Breast epithelium (tissue), 4 donors: ENCODE results near the gene DCHS2. TPM values are rescaled to one million over a fixed set of nuclear protein-coding genes. Genes with fewer than 3 reads are reported as not detected.

Source experiments
- DNase-seq, 2 donors: peaks; one replicate each; pipeline ENCODE4 v3.0.0-alpha.2; 2019; ENCODE audit warnings: low spot score in 2 of 2
- H3K27ac ChIP-seq, 2 donors: fragments of 200-600 bp; sonication (generic) in 1 of 2; one replicate each; pipeline ENCODE4 v1.5.1; 2016 to 2019; ENCODE audit warnings: mild to moderate bottlenecking in 1 of 2
- H3K27me3 ChIP-seq, 2 donors: fragments of 200-600 bp; sonication (generic) in 1 of 2; one replicate each; pipeline versions ENCODE4 v1.5.1 to v1.6.0; 2017 to 2019; ENCODE audit warnings: control low read depth in 1 of 2, mild to moderate bottlenecking in 1 of 2
- H3K36me3 ChIP-seq: fragments of 200-600 bp; one replicate; pipeline ENCODE4 v1.5.1; 2019
- H3K4me1 ChIP-seq, 2 donors: fragments of 200-600 bp; sonication (generic); one replicate each; pipeline ENCODE4 v1.5.1; 2016 to 2019; ENCODE audit warnings: control low read depth in 1 of 2
- H3K4me3 ChIP-seq, 3 donors: fragments of 200-600 bp; sonication (generic); 1 replicate in 2 of 3; 2 replicates in 1 of 3; pipeline ENCODE4 v1.5.1; 2016 to 2019; ENCODE audit warnings: mild to moderate bottlenecking in 3 of 3, moderate library complexity in 2 of 3
- H3K9me3 ChIP-seq, 2 donors: fragments of 200-600 bp; sonication (generic) in 1 of 2; one replicate each; pipeline ENCODE4 v1.5.1; 2016 to 2019; ENCODE audit warnings: control low read depth in 1 of 2
- CTCF ChIP-seq, 3 donors: fragments of 450-650 bp; IDR thresholded peaks; one replicate each; pipeline ENCODE4 v1.5.1; 2016 to 2017; ENCODE audit warnings: antibody characterized with exemption in 3 of 3, mild to moderate bottlenecking in 3 of 3, moderate library complexity in 3 of 3
- POLR2A ChIP-seq: fragments of 450-650 bp; IDR thresholded peaks from one replicate; pipeline ENCODE4 v1.6.1; 2016; ENCODE audit warnings: antibody characterized with exemption, mild to moderate bottlenecking, moderate library complexity
- POLR2AphosphoS5 ChIP-seq, 3 donors: sonication (generic); formaldehyde crosslinking; IDR thresholded peaks; one replicate each; pipeline ENCODE4 v1.6.1; 2017; ENCODE audit warnings: antibody characterized with exemption in 3 of 3
- intact Hi-C: fragments of 100-400 bp; cut with DNase I; formaldehyde crosslinking; loops from one replicate; pipeline ENCODE4 v1.15.1; 2023; ENCODE audit warnings: low total_unique reads
- total RNA-seq, 3 donors: library from RNA; depleted of rRNA; stranded (reverse); fragments of >200 nt; gene quantifications; one replicate each; pipeline ENCODE4 v1.1.0, GENCODE V29; 2016

DCHS2 gene
- total RNA-seq, 3 donors from 2014 or later = 2.8 to 5.2 TPM; not detected in 1

GRCh38 chr4:154368060-154368459, 123.5 kb downstream of the DCHS2 start:
- Histone ChIP-seq H3K4me3 (no peak overlapping the region), H3K27ac (peak overlapping the region in 1 of 2 donors; percentile 37), H3K27me3 (no peaks in the 10 kb centered on the region), H3K36me3 (no peaks in the 10 kb centered on the region), H3K4me1 (no peaks in the 10 kb centered on the region), H3K9me3 (no peaks in the 10 kb centered on the region)
- DNase-seq = no peak
- intact Hi-C loops = no loop called here
- no peak for TF ChIP-seq CTCF (IDR thresholded peaks at IDR 0.05)
- no peak for TF ChIP-seq POLR2AphosphoS5 (IDR thresholded peaks at IDR 0.05)
- no peak for TF ChIP-seq POLR2A

GRCh38 chr4:154367659-154368058, 123.9 kb downstream of the DCHS2 start:
- H3K27ac ChIP-seq = peak overlapping the region; percentile 37 to 66

GRCh38 chr4:154366956-154367355, 124.6 kb downstream of the DCHS2 start:
- Histone ChIP-seq H3K4me3 (no peak overlapping the region), H3K4me1 (no peaks in the 10 kb centered on the region), H3K27ac (peak overlapping the region; percentile 37 to 66), H3K36me3 (no peaks in the 10 kb centered on the region), H3K27me3 (no peaks in the 10 kb centered on the region), H3K9me3 (no peaks in the 10 kb centered on the region)
- peak; percentile 53 to 56 for DNase-seq
- intact Hi-C loops = no loop called here
- TF ChIP-seq CTCF (IDR thresholded peaks at IDR 0.05) = no peak
- peak in 1 of 3 donors; percentile 33 for TF ChIP-seq POLR2AphosphoS5 (IDR thresholded peaks at IDR 0.05)
- no peak for TF ChIP-seq POLR2A

More at GRCh38 chr4:154367659-154368058, 123.9 kb downstream of the DCHS2 start:
- Histone ChIP-seq H3K4me3 (no peak overlapping the region), H3K36me3 (no peaks in the 10 kb centered on the region), H3K4me1 (no peaks in the 10 kb centered on the region), H3K27me3 (no peaks in the 10 kb centered on the region), H3K9me3 (no peaks in the 10 kb centered on the region)
- no peak for TF ChIP-seq POLR2AphosphoS5 (IDR thresholded peaks at IDR 0.05)
- no peak for TF ChIP-seq CTCF (IDR thresholded peaks at IDR 0.05)
- no peak for TF ChIP-seq POLR2A
- no peak for DNase-seq
- intact Hi-C loops = no loop called here

GRCh38 chr4:154364066-154364845, 127.3 kb downstream of the DCHS2 start:
- H3K27me3 ChIP-seq = no peaks in the 10 kb centered on the region
- intact Hi-C loops = no loop called here
- peak overlapping the region; percentile 56 to 64 for H3K27ac ChIP-seq
- no peaks in the 10 kb centered on the region for H3K4me1 ChIP-seq
- no peak for DNase-seq
- H3K36me3 ChIP-seq = no peaks in the 10 kb centered on the region
- H3K9me3 ChIP-seq = no peaks in the 10 kb centered on the region
- TF ChIP-seq POLR2AphosphoS5 (IDR thresholded peaks at IDR 0.05) = no peak
- TF ChIP-seq CTCF (IDR thresholded peaks at IDR 0.05) = no peak
- TF ChIP-seq POLR2A = no peak
- H3K4me3 ChIP-seq = no peak overlapping the region

- DNase-seq = no peak
- Histone ChIP-seq H3K36me3 (no peaks in the 10 kb centered on the region), H3K27ac (no peak overlapping the region), H3K9me3 (no peaks in the 10 kb centered on the region), H3K4me1 (no peaks in the 10 kb centered on the region), H3K4me3 (no peak overlapping the region), H3K27me3 (no peaks in the 10 kb centered on the region)
- no peak for TF ChIP-seq CTCF (IDR thresholded peaks at IDR 0.05)
- no peak for TF ChIP-seq POLR2A
- TF ChIP-seq POLR2AphosphoS5 (IDR thresholded peaks at IDR 0.05) = no peak
- intact Hi-C loops = no loop called here
Observed at GRCh38 chr4:154361450-154361849, 130.1 kb downstream of the DCHS2 start.
